Esophagus muscularis mucosa (tissue), 4 donors: Measurements from ENCODE around the gene DNM1. TPM values are rescaled to one million over a fixed set of nuclear protein-coding genes. Genes with fewer than 3 reads are reported as not detected.
"Not testable (repeated sequence)": the region's sequence is repeated elsewhere in the genome, so short reads cannot be mapped to it uniquely, and the experiment has no call there.

Source experiments
- DNase-seq: peaks from one replicate; pipeline ENCODE4 v3.0.0-alpha.2; 2017; ENCODE audit errors: extremely low spot score
- H3K27ac ChIP-seq, 4 donors: fragments of 200-600 bp; sonication (generic); replicated peaks in 1 of 4; 1 replicate in 3 of 4; 2 replicates in 1 of 4; pipeline ENCODE4 v1.5.1; 2016 to 2019; ENCODE audit warnings: mild to moderate bottlenecking in 1 of 4
- H3K27me3 ChIP-seq, 4 donors: fragments of 200-600 bp; sonication (generic); one replicate each; pipeline versions ENCODE4 v1.5.1 to v1.6.0; 2016 to 2019
- H3K36me3 ChIP-seq, 4 donors: fragments of 200-600 bp; sonication (generic); one replicate each; pipeline ENCODE4 v1.5.1; 2016 to 2019
- H3K4me1 ChIP-seq, 4 donors: fragments of 200-600 bp; sonication (generic); one replicate each; pipeline ENCODE4 v1.5.1; 2016 to 2019
- H3K4me3 ChIP-seq, 4 donors: fragments of 200-600 bp; sonication (generic); 1 replicate in 2 of 4; 2 replicates in 2 of 4; pipeline ENCODE4 v1.5.1; 2016 to 2019; ENCODE audit warnings: mild to moderate bottlenecking in 4 of 4, moderate library complexity in 1 of 4
- H3K9me3 ChIP-seq, 4 donors: fragments of 200-600 bp; sonication (generic); 1 replicate in 3 of 4; 2 replicates in 1 of 4; pipeline ENCODE4 v1.5.1; 2016 to 2019
- EP300 ChIP-seq: sonication (generic); formaldehyde crosslinking; IDR thresholded peaks from one replicate; pipeline ENCODE4 v1.6.1; 2017; ENCODE audit warnings: antibody characterized with exemption
- POLR2A ChIP-seq: fragments of 450-650 bp; IDR thresholded peaks from one replicate; pipeline ENCODE4 v1.6.1; 2017; ENCODE audit warnings: antibody characterized with exemption, moderate library complexity, mild to moderate bottlenecking, low read depth
- POLR2AphosphoS5 ChIP-seq, 2 donors: sonication (generic); formaldehyde crosslinking; IDR thresholded peaks; one replicate each; pipeline ENCODE4 v1.6.1; 2017; ENCODE audit warnings: antibody characterized with exemption in 2 of 2
- WGBS: methylation state at CpG from one replicate; pipeline ENCODE4 v1.1.5; 2018; 5-methylcytosine and 5-hydroxymethylcytosine counted together
- intact Hi-C: fragments of 100-400 bp; cut with DNase I; formaldehyde crosslinking; loops from one replicate; pipeline ENCODE4 v1.15.1; 2023
- total RNA-seq, 4 donors: library from RNA; depleted of rRNA; stranded (reverse); fragments of >200 nt; gene quantifications; one replicate each; pipeline versions ENCODE4 v1.1.0 to v1.2.1, GENCODE V29; 2016
- TF ChIP-seq, protein P1 (sequence below), 3 experiments: fragments of 200-600 bp in 2 of 3; fragments of 450-650 bp in 1 of 3; sonication (generic) in 2 of 3; IDR thresholded peaks; one replicate each; pipeline ENCODE4 v1.5.1; 2017 to 2019; ENCODE audit warnings: antibody characterized with exemption in 3 of 3, mild to moderate bottlenecking in 2 of 3, moderate library complexity in 1 of 3

The DNM1 gene
- total RNA-seq, 4 donors from 2014 or later, result 10.9 to 27.0 (median 16.8) TPM

GRCh38 chr9:128175102-128175563 lies 28.0 kb upstream of the DNM1 start:
- Histone ChIP-seq H3K27ac (no peak overlapping the region), H3K27me3 (no peaks in the 10 kb centered on the region), H3K4me1 (no peaks in the 10 kb centered on the region), H3K36me3 (peaks cover 57 to 87% (median 78%) of the 10 kb centered on the region in 4 donors), H3K9me3 (no peaks in the 10 kb centered on the region), H3K4me3 (no peak overlapping the region)
- 66% methylated on average over 8 of the region's 8 CpGs for WGBS
- intact Hi-C loops, result no loop called here
- DNase-seq, result no peak
- TF ChIP-seq POLR2AphosphoS5 (IDR thresholded peaks at IDR 0.05), result no peak

GRCh38 chr9:128175726-128176125 lies 27.5 kb upstream of the DNM1 start:
- no peaks in the 10 kb centered on the region for H3K9me3 ChIP-seq
- H3K36me3 ChIP-seq, result peaks cover 59 to 87% (median 78%) of the 10 kb centered on the region in 4 donors
- H3K4me1 ChIP-seq, result no peaks in the 10 kb centered on the region
- 100% methylated on average over 2 of the region's 2 CpGs for WGBS
- H3K27me3 ChIP-seq, result no peaks in the 10 kb centered on the region
- intact Hi-C loops, result no loop called here
- H3K27ac ChIP-seq, result no peak overlapping the region
- no peak for TF ChIP-seq POLR2AphosphoS5 (IDR thresholded peaks at IDR 0.05)
- TF ChIP-seq, protein P1, sequence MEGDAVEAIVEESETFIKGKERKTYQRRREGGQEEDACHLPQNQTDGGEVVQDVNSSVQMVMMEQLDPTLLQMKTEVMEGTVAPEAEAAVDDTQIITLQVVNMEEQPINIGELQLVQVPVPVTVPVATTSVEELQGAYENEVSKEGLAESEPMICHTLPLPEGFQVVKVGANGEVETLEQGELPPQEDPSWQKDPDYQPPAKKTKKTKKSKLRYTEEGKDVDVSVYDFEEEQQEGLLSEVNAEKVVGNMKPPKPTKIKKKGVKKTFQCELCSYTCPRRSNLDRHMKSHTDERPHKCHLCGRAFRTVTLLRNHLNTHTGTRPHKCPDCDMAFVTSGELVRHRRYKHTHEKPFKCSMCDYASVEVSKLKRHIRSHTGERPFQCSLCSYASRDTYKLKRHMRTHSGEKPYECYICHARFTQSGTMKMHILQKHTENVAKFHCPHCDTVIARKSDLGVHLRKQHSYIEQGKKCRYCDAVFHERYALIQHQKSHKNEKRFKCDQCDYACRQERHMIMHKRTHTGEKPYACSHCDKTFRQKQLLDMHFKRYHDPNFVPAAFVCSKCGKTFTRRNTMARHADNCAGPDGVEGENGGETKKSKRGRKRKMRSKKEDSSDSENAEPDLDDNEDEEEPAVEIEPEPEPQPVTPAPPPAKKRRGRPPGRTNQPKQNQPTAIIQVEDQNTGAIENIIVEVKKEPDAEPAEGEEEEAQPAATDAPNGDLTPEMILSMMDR (IDR thresholded peaks at IDR 0.05), result no peak
- TF ChIP-seq POLR2A, result no peak
- no peak for TF ChIP-seq EP300
- no peak overlapping the region for H3K4me3 ChIP-seq
- DNase-seq, result no peak

- DNase-seq, result no peak
- H3K27me3 ChIP-seq, result no peaks in the 10 kb centered on the region
- H3K4me1 ChIP-seq, result peaks cover 0 to 4% (median 2%) of the 10 kb centered on the region in 4 donors
- intact Hi-C loops, result no loop called here
- H3K9me3 ChIP-seq, result no peaks in the 10 kb centered on the region
- H3K27ac ChIP-seq, result no peak overlapping the region
- TF ChIP-seq POLR2A (no peak), POLR2AphosphoS5 (IDR thresholded peaks at IDR 0.05) (no peak), EP300 (no peak)
- TF ChIP-seq, protein P1 (IDR thresholded peaks at IDR 0.05), result no peak
- WGBS, result 96% methylated on average over 4 of the region's 11 CpGs
- H3K4me3 ChIP-seq, result no peak overlapping the region
- peaks cover 59 to 90% (median 86%) of the 10 kb centered on the region in 4 donors for H3K36me3 ChIP-seq
These were observed 24.3 kb upstream of the DNM1 start for GRCh38 chr9:128178806-128179431.

DNA sequence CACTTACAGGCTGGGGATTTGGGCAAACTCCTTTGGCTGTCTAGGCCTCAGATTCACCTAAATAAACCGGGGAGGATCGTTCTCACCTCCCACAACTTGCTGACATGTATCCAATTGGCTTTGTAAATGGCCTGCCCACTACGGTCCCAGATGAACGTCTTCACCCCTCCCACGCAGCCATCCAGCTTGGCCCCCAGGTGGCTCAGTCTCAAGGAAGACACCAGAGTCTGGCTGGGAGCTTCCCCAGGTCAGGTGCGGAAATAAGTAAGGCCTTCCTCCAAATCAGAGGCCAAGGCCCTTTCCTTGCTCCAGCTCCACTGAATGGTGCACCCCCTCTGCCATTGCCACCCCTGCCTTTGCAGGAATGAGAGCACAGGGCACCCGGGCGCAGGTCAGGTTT lies 23.2 kb upstream of the DNM1 start:
- TF ChIP-seq, protein P1 (IDR thresholded peaks at IDR 0.05), result no peak
- TF ChIP-seq POLR2A (no peak), EP300 (no peak), POLR2AphosphoS5 (IDR thresholded peaks at IDR 0.05) (no peak)
- H3K4me1 ChIP-seq, result peaks cover 0 to 4% (median 2%) of the 10 kb centered on the region in 4 donors
- 90% methylated on average over 8 of the region's 8 CpGs for WGBS
- H3K27ac ChIP-seq, result no peak overlapping the region
- peaks cover 60 to 90% (median 85%) of the 10 kb centered on the region in 4 donors for H3K36me3 ChIP-seq
- no peak for DNase-seq
- intact Hi-C loops, result no loop called here
- no peaks in the 10 kb centered on the region for H3K9me3 ChIP-seq
- no peaks in the 10 kb centered on the region for H3K27me3 ChIP-seq
- no peak overlapping the region for H3K4me3 ChIP-seq

DNA sequence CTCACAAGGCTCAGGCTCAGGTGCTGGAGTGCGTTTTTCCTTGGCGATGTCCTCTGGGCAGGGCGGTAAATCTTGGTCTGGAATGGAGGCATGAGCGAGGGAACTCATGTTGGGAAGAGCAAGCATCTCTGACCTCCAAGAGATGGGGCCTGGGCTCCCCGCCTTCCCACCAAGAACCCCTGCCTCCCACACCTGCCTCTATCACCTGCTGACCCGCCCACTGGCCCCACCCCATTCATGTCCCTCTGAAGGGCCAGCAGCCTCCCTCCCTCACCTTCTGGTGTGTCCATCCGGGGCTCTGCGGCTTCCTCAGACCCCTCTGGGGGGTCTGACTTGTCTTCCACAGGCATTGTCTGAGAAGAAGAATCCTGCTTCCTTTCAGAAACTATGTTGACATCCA lies 22.7 kb upstream of the DNM1 start:
- 95% methylated on average over 8 of the region's 8 CpGs for WGBS
- TF ChIP-seq EP300 (no peak), POLR2A (no peak)
- no peaks in the 10 kb centered on the region for H3K27me3 ChIP-seq
- intact Hi-C loops, result no loop called here
- H3K27ac ChIP-seq, result no peak overlapping the region
- no peak for DNase-seq
- H3K36me3 ChIP-seq, result peaks cover 60 to 90% (median 85%) of the 10 kb centered on the region in 4 donors
- H3K4me1 ChIP-seq, result peaks cover 0 to 4% (median 2%) of the 10 kb centered on the region in 4 donors
- no peak overlapping the region for H3K4me3 ChIP-seq
- H3K9me3 ChIP-seq, result no peaks in the 10 kb centered on the region

GRCh38 chr9:128181480-128181879 lies 21.7 kb upstream of the DNM1 start:
- Histone ChIP-seq H3K36me3 (peaks cover 52 to 90% (median 83%) of the 10 kb centered on the region in 4 donors), H3K27ac (peak overlapping the region in 1 of 4 donors; percentile 18)
- not testable (repeated sequence) for DNase-seq

More at GRCh38 chr9:128181480-128181879, 21.7 kb upstream of the DNM1 start:
- H3K27me3 ChIP-seq, intact Hi-C loops, H3K4me1 ChIP-seq, H3K4me3 ChIP-seq, H3K9me3 ChIP-seq: not testable (repeated sequence)
- WGBS, result 38% methylated on average over 10 of the region's 12 CpGs
- TF ChIP-seq, protein P1 (IDR thresholded peaks at IDR 0.05), result peak; percentile 36 to 58 (median 57)
